Activated B cell treated with CpG ODN at 0.5 μM for 24 hours (primary cell): ENCODE data around the gene KSR2. TPM values are rescaled to one million over a fixed set of nuclear protein-coding genes. Genes with fewer than 3 reads are reported as not detected.

Experiments
- ATAC-seq: fragments of 200-7000 bp; cut with Tn5 transposase; one replicate; pipeline ENCODE4 v1.10.0; 2021; ENCODE audit warnings: low read depth, mild to moderate bottlenecking, moderate library complexity
- CTCF ChIA-PET: fragments of 350-600 bp; sonication (Branson Sonifier 250); formaldehyde crosslinking; loops from one replicate; lab custom pipeline; 2021; ENCODE audit warnings: antibody characterized with exemption; lab: Charles Lee
- POLR2A ChIA-PET: fragments of 350-600 bp; sonication (Branson Sonifier 250); formaldehyde crosslinking; loops from one replicate; lab custom pipeline; 2021; ENCODE audit warnings: antibody characterized with exemption; lab: Charles Lee
- DNase-seq: peaks from one replicate; pipeline ENCODE4 v3.0.0; 2022
- H3K27ac Mint-ChIP-seq: one replicate; pipeline ENCODE4 v1.8.0; 2020; ENCODE audit warnings: mixed read lengths
- H3K27me3 Mint-ChIP-seq: one replicate; pipeline ENCODE4 v1.8.0; 2021; ENCODE audit warnings: mixed read lengths
- H3K36me3 Mint-ChIP-seq: one replicate; pipeline ENCODE4 v1.8.0; 2021; ENCODE audit warnings: low read depth, mixed read lengths
- H3K4me1 Mint-ChIP-seq: one replicate; pipeline ENCODE4 v1.8.0; 2021; ENCODE audit warnings: mixed read lengths
- H3K4me3 Mint-ChIP-seq: one replicate; pipeline ENCODE4 v1.8.0; 2020; ENCODE audit warnings: mild to moderate bottlenecking, mixed read lengths
- H3K9me3 Mint-ChIP-seq: one replicate; pipeline ENCODE4 v1.8.0; 2020; ENCODE audit warnings: mixed read lengths
- intact Hi-C: fragments of 100-400 bp; cut with micrococcal nuclease; formaldehyde crosslinking; loops from one replicate; pipeline ENCODE4 v1.15.1; 2024
- total RNA-seq: library from RNA; stranded (reverse); gene quantifications from 2 replicates; pipeline ENCODE4 v1.2.3, GENCODE V29; 2022
- TF ChIP-seq, protein P1 (sequence below): fragments of 200-600 bp; IDR thresholded peaks from one replicate; pipeline ENCODE4 v1.8.0; 2022; ENCODE audit warnings: antibody characterized with exemption, mild to moderate bottlenecking

The KSR2 gene
- total RNA-seq, 1 donor from 2014 or later, result not detected

DNA sequence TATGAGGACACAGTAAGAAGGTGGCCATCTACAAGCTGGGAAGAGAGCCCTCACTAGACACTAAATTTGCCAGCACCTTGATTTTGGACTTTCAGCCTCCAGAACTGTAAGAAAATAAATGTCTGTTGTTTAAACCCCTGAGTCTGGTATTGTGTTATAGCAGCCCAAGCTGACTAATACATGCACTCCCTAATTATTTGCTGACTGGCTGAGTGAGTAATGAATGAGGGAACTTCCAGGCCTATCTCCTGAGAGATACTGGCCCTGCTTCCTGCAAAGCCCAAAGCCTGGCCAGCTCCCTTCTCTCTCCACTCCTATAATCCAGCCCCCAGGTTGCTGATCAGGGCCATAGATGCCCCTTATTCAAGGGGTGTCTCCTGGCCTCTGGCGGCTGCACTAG is 487.3 kb downstream of the KSR2 start:
- DNase-seq, result no peak
- no peaks in the 10 kb centered on the region for H3K9me3 Mint-ChIP-seq
- POLR2A ChIA-PET, result no interaction called here
- CTCF ChIA-PET, result no interaction called here
- no peak for ATAC-seq
- no peak overlapping the region for H3K4me3 Mint-ChIP-seq
- intact Hi-C loops, result no loop called here
- H3K4me1 Mint-ChIP-seq, result no peaks in the 10 kb centered on the region
- TF ChIP-seq, protein P1, sequence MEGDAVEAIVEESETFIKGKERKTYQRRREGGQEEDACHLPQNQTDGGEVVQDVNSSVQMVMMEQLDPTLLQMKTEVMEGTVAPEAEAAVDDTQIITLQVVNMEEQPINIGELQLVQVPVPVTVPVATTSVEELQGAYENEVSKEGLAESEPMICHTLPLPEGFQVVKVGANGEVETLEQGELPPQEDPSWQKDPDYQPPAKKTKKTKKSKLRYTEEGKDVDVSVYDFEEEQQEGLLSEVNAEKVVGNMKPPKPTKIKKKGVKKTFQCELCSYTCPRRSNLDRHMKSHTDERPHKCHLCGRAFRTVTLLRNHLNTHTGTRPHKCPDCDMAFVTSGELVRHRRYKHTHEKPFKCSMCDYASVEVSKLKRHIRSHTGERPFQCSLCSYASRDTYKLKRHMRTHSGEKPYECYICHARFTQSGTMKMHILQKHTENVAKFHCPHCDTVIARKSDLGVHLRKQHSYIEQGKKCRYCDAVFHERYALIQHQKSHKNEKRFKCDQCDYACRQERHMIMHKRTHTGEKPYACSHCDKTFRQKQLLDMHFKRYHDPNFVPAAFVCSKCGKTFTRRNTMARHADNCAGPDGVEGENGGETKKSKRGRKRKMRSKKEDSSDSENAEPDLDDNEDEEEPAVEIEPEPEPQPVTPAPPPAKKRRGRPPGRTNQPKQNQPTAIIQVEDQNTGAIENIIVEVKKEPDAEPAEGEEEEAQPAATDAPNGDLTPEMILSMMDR, result no peak
- H3K27me3 Mint-ChIP-seq, result no peaks in the 10 kb centered on the region
- H3K36me3 Mint-ChIP-seq, result no peaks in the 10 kb centered on the region
- H3K27ac Mint-ChIP-seq, result no peak overlapping the region

GRCh38 chr12:117476341-117476740 is 492.4 kb downstream of the KSR2 start:
- ChIA-PET POLR2A (no interaction called here), CTCF (no interaction called here)
- DNase-seq (no peak), ATAC-seq (no peak)
- no peak overlapping the region for H3K4me3 Mint-ChIP-seq
- intact Hi-C loops, result no loop called here
- no peak overlapping the region for H3K27ac Mint-ChIP-seq
- H3K36me3 Mint-ChIP-seq, result no peaks in the 10 kb centered on the region
- H3K9me3 Mint-ChIP-seq, result no peaks in the 10 kb centered on the region
- TF ChIP-seq, protein P1, result no peak
- no peaks in the 10 kb centered on the region for H3K27me3 Mint-ChIP-seq
- no peaks in the 10 kb centered on the region for H3K4me1 Mint-ChIP-seq

- no peaks in the 10 kb centered on the region for H3K36me3 Mint-ChIP-seq
- TF ChIP-seq, protein P1, result no peak
- H3K27ac Mint-ChIP-seq, result no peak overlapping the region
- ChIA-PET CTCF (no interaction called here), POLR2A (no interaction called here)
- H3K4me1 Mint-ChIP-seq, result no peaks in the 10 kb centered on the region
- DNase-seq (no peak), ATAC-seq (no peak)
- intact Hi-C loops, result no loop called here
- no peak overlapping the region for H3K4me3 Mint-ChIP-seq
- H3K27me3 Mint-ChIP-seq, result no peaks in the 10 kb centered on the region
- peaks cover 4% of the 10 kb centered on the region for H3K9me3 Mint-ChIP-seq
Measured at GRCh38 chr12:117473856-117474255, 494.9 kb downstream of the KSR2 start.

GRCh38 chr12:117472983-117473382 is 495.8 kb downstream of the KSR2 start:
- ChIA-PET POLR2A (no interaction called here), CTCF (no interaction called here)
- Mint-ChIP-seq H3K4me1 (no peaks in the 10 kb centered on the region), H3K9me3 (peaks cover 4% of the 10 kb centered on the region), H3K36me3 (no peaks in the 10 kb centered on the region), H3K4me3 (no peak overlapping the region), H3K27me3 (no peaks in the 10 kb centered on the region), H3K27ac (no peak overlapping the region)
- DNase-seq (no peak), ATAC-seq (no peak)
- intact Hi-C loops, result no loop called here
- TF ChIP-seq, protein P1, result no peak

DNA sequence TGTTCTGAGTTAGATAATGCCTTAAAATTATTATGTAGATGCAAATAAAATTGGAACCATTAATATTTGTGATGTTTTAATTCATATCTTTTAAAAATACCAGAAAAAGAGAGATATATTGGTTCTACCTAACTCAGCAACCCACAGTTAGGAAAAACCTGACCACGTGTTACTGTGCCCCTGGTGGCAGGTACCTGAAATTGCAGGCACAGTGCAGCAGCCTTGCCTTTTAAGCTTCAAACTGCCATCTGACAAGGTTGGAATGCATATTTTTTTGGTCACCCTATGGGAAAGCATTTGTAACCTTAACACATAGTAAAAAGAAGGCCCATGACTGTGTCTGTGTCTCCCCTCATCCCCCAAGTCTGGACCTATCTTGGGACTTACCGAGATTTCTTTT is 498.0 kb downstream of the KSR2 start:
- peaks cover 4% of the 10 kb centered on the region for H3K9me3 Mint-ChIP-seq
- ChIA-PET CTCF (no interaction called here), POLR2A (no interaction called here)
- no peaks in the 10 kb centered on the region for H3K36me3 Mint-ChIP-seq
- ATAC-seq (no peak), DNase-seq (no peak)
- no peaks in the 10 kb centered on the region for H3K4me1 Mint-ChIP-seq
- no peak overlapping the region for H3K4me3 Mint-ChIP-seq
- TF ChIP-seq, protein P1, result no peak
- no peak overlapping the region for H3K27ac Mint-ChIP-seq
- no peaks in the 10 kb centered on the region for H3K27me3 Mint-ChIP-seq
- intact Hi-C loops, result no loop called here
